Activated T-helper 9 cell treated with anti-CD3 and anti-CD28 coated beads, Interleukin-2, amount 50 U/mL, for 16 hours (primary cell): Measurements from ENCODE around the gene MAX.

Experiments used
- DNase-seq: peaks from one replicate; pipeline ENCODE4 v3.0.0-alpha.2; 2020; ENCODE audit warnings: low read depth

Gene MAX

GRCh38 chr14:65072937-65073336 is 29.4 kb downstream of the MAX start:
- DNase-seq, result no peak

GRCh38 chr14:65072256-65072655 is 30.1 kb downstream of the MAX start:
- no peak for DNase-seq

- DNase-seq, result no peak
Measured at GRCh38 chr14:65071544-65071943, 30.8 kb downstream of the MAX start.

- no peak for DNase-seq
Measured at GRCh38 chr14:65070471-65070976, 31.8 kb downstream of the MAX start.

GRCh38 chr14:65069874-65070413 is 32.4 kb downstream of the MAX start:
- no peak for DNase-seq

GRCh38 chr14:65065719-65066118 is 36.6 kb downstream of the MAX start:
- no peak for DNase-seq

GRCh38 chr14:65062096-65063075 is 39.9 kb downstream of the MAX start:
- no peak for DNase-seq

- DNase-seq, result no peak
Measured at GRCh38 chr14:65057695-65058094, 44.6 kb downstream of the MAX start.

- DNase-seq, result no peak
Measured at GRCh38 chr14:65054471-65055085, 47.7 kb downstream of the MAX start.

- no peak for DNase-seq
Measured at GRCh38 chr14:65053466-65053865, 48.9 kb downstream of the MAX start.

GRCh38 chr14:65052832-65053231 is 49.5 kb downstream of the MAX start:
- no peak for DNase-seq

- no peak for DNase-seq
Measured at GRCh38 chr14:65045709-65046108, 56.6 kb downstream of the MAX start.

- no peak for DNase-seq
Measured at GRCh38 chr14:65045006-65045405, 57.3 kb downstream of the MAX start.

- DNase-seq, result no peak
Measured at GRCh38 chr14:65044596-65044959, 57.7 kb downstream of the MAX start.

GRCh38 chr14:65043893-65044595 is 58.3 kb downstream of the MAX start:
- DNase-seq, result no peak

GRCh38 chr14:65042731-65043372 is 59.5 kb downstream of the MAX start:
- DNase-seq, result no peak

GRCh38 chr14:65042296-65042695 is 60.0 kb downstream of the MAX start:
- no peak for DNase-seq

- DNase-seq, result no peak
Measured at GRCh38 chr14:65041434-65041915, 60.8 kb downstream of the MAX start.

GRCh38 chr14:65040666-65041433 is 61.5 kb downstream of the MAX start:
- DNase-seq, result no peak

GRCh38 chr14:65038966-65039365 is 63.4 kb downstream of the MAX start:
- DNase-seq, result no peak

- DNase-seq, result no peak
Measured at GRCh38 chr14:65035049-65035448, 67.3 kb downstream of the MAX start.
